Measurements from ENCODE around the gene GGA1. TPM values are rescaled to one million over a fixed set of nuclear protein-coding genes. Genes with fewer than 3 reads are reported as not detected.
A peak's percentile ranks its signal among the peaks of the same experiment; 100 is the strongest.

The GGA1 gene
- total and polyA plus RNA-seq, 9 of the 15 experiments (the other 6 are each of a cell fraction or from before 2014, with no cell fraction given) = 1.5 to 69.5 (median 31.6) TPM

DNA sequence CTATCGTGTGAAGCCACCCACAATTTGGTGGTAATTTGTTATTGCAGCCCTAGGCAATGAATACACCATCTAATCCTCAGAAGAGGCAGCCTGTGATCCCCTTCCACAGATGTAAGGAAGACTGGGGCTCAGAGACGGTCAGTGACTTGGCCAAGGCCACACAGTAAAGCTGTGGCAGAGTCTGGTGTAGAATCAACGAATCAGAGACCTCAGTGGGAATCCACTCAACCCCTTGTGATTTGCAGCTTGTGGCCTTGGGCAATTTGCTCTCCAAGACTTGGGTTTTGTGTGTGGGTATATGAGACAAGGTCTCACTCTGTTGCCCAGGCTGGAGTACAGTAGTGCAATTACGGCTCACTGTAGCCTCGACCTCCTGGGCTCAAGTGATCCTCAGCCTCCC, 30.6 kb upstream of the GGA1 start:
- Histone ChIP-seq H3K9me1 (ENCODE audit: control insufficient read depth, insufficient read depth, low read length) (no peaks in the 10 kb centered on the region), H2AFZ (ENCODE audit: low read depth, low read length) (no peak overlapping the region), H3K4me2 (ENCODE audit: insufficient read depth, low read length) (no peak overlapping the region), H3K9ac (ENCODE audit: insufficient read depth in 1 of 2, low read depth in 2 of 2, low read length in 2 of 2) (no peak overlapping the region), H4K20me1 (replicated peaks; ENCODE audit: control insufficient read depth, insufficient read depth, low read length) (no peaks in the 10 kb centered on the region; the same call in 1 of the 2 replicates), H3K27me3 (ENCODE audit: control insufficient read depth in 2 of 2, insufficient read depth in 2 of 2, low read length in 2 of 2) (no peaks in the 10 kb centered on the region; a peak in 1 of 5 replicates), H3K4me3 (no peak overlapping the region), H3K79me2 (ENCODE audit: control insufficient read depth, insufficient read depth, low read length) (no peaks in the 10 kb centered on the region), H3K4me1 (replicated peaks in 1 of 2; ENCODE audit: control insufficient read depth in 2 of 2, insufficient read depth in 2 of 2, low read length in 2 of 2) (peaks cover 0 to 17% of the 10 kb centered on the region in 2 experiments; a peak in 3 of 5 replicates), H3K36me3 (ENCODE audit: control insufficient read depth, insufficient read depth, low read length) (no peaks in the 10 kb centered on the region), H3K9me3 (replicated peaks; ENCODE audit: control insufficient read depth, insufficient read depth, low read depth, low read length) (no peaks in the 10 kb centered on the region), H3K27ac (ENCODE audit: extremely low read depth, low read depth, low read length) (no peak overlapping the region)
- TF ChIP-seq ZNF518B (CRISPR knock-in tag; IDR thresholded peaks at IDR 0.05) (no peak), ZFP36 (IDR thresholded peaks at IDR 0.05; ENCODE audit: low read depth, low read length, partially characterized antibody) (peak; percentile 59), RNF2 (IDR thresholded peaks at IDR 0.05) (no peak), HMG20A (CRISPR knock-in tag; conservative IDR thresholded peaks at IDR 0.05) (no peak), CBX5 (IDR thresholded peaks at IDR 0.05; ENCODE audit: borderline replicate concordance, low read depth) (no peak), JUN (IDR thresholded peaks at IDR 0.05; ENCODE audit: borderline replicate concordance, low read depth, low read length) (no peak), JUN (CRISPR knock-in tag; IDR thresholded peaks at IDR 0.05; ENCODE audit: borderline replicate concordance) (no peak), FOXK1 (CRISPR knock-in tag; IDR thresholded peaks at IDR 0.05; ENCODE audit: borderline replicate concordance) (no peak)
- TF ChIP-seq, protein P1, sequence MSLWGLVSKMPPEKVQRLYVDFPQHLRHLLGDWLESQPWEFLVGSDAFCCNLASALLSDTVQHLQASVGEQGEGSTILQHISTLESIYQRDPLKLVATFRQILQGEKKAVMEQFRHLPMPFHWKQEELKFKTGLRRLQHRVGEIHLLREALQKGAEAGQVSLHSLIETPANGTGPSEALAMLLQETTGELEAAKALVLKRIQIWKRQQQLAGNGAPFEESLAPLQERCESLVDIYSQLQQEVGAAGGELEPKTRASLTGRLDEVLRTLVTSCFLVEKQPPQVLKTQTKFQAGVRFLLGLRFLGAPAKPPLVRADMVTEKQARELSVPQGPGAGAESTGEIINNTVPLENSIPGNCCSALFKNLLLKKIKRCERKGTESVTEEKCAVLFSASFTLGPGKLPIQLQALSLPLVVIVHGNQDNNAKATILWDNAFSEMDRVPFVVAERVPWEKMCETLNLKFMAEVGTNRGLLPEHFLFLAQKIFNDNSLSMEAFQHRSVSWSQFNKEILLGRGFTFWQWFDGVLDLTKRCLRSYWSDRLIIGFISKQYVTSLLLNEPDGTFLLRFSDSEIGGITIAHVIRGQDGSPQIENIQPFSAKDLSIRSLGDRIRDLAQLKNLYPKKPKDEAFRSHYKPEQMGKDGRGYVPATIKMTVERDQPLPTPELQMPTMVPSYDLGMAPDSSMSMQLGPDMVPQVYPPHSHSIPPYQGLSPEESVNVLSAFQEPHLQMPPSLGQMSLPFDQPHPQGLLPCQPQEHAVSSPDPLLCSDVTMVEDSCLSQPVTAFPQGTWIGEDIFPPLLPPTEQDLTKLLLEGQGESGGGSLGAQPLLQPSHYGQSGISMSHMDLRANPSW (CRISPR knock-in tag; IDR thresholded peaks at IDR 0.05) = no peak
- BruUV-seq (replicated peaks) = no TSS peak
- DNase-seq (ENCODE audit: extremely low read depth in 1 of 4, low spot score in 3 of 4) (no peak), ATAC-seq (no peak), FAIRE-seq (no peak)
- intact Hi-C loops (cut with micrococcal nuclease) = no loop called here
- POLR2A ChIA-PET = interaction anchor here (0.6 kb wide), 1 partner anchor 27 kb away, joined by 3 read pairs; no protein-coding TSS in a partner anchor
- in situ Hi-C loops (cut with MboI) = no loop called here
- CTCF ChIA-PET (ENCODE audit: low intra/inter-chr PET ratio) = no interaction called here
- WGBS (ENCODE audit: insufficient coverage, low coverage, missing lambda C conversion rate) = 14% methylated on average over 5 of the region's 5 CpGs

Data from K562 (cell line).